ENCODE measurements around the gene PDE6D.

The PDE6D gene

GRCh38 chr2:231707625-231707926 is 73.5 kb downstream of the PDE6D start:
- ATAC-seq, result peak; percentile 1
- TF ChIP-seq ZFP3 (CRISPR knock-in tag; IDR thresholded peaks at IDR 0.05), result no peak
- no peak for TF ChIP-seq CREB5 (CRISPR knock-in tag; IDR thresholded peaks at IDR 0.05; ENCODE audit: low read depth)
- TF ChIP-seq RARB (CRISPR knock-in tag; IDR thresholded peaks at IDR 0.05), result no peak
- no peak for TF ChIP-seq ZC3H10 (CRISPR knock-in tag; IDR thresholded peaks at IDR 0.05)
- no peak for TF ChIP-seq PATZ1 (CRISPR knock-in tag; IDR thresholded peaks at IDR 0.05; ENCODE audit: borderline replicate concordance)
- no peak for TF ChIP-seq SNAI2 (CRISPR knock-in tag; IDR thresholded peaks at IDR 0.05)
- TF ChIP-seq OSR1 (CRISPR knock-in tag; IDR thresholded peaks at IDR 0.05), result no peak
- TF ChIP-seq POU6F1 (CRISPR knock-in tag; IDR thresholded peaks at IDR 0.05; ENCODE audit: borderline replicate concordance, low read depth), result no peak
- TF ChIP-seq CSDC2 (CRISPR knock-in tag; IDR thresholded peaks at IDR 0.05), result no peak
- no peak for TF ChIP-seq BACH2 (CRISPR knock-in tag; IDR thresholded peaks at IDR 0.05; ENCODE audit: borderline replicate concordance)
- no peak for TF ChIP-seq ISL1 (CRISPR knock-in tag; IDR thresholded peaks at IDR 0.05)
- TF ChIP-seq ZNF8 (CRISPR knock-in tag; IDR thresholded peaks at IDR 0.05), result no peak

GRCh38 chr2:231706731-231707624 is 74.1 kb downstream of the PDE6D start:
- TF ChIP-seq TOX (CRISPR knock-in tag; IDR thresholded peaks at IDR 0.05; ENCODE audit: borderline replicate concordance) (no peak), PATZ1 (CRISPR knock-in tag; IDR thresholded peaks at IDR 0.05; ENCODE audit: borderline replicate concordance) (no peak), TCF4 (CRISPR knock-in tag; IDR thresholded peaks at IDR 0.05; ENCODE audit: borderline replicate concordance) (no peak; the same call in 1 of the 2 replicates), OSR1 (CRISPR knock-in tag; IDR thresholded peaks at IDR 0.05) (no peak), ZC3H10 (CRISPR knock-in tag; IDR thresholded peaks at IDR 0.05) (no peak), ESRRG (CRISPR knock-in tag; IDR thresholded peaks at IDR 0.05) (no peak), POU6F1 (CRISPR knock-in tag; IDR thresholded peaks at IDR 0.05; ENCODE audit: borderline replicate concordance, low read depth) (no peak), CREB5 (CRISPR knock-in tag; IDR thresholded peaks at IDR 0.05; ENCODE audit: low read depth) (no peak), SNAI2 (CRISPR knock-in tag; IDR thresholded peaks at IDR 0.05) (no peak), TSHZ2 (CRISPR knock-in tag; IDR thresholded peaks at IDR 0.05) (no peak), ZFP30 (CRISPR knock-in tag; IDR thresholded peaks at IDR 0.05) (no peak; the same call in 1 of the 2 replicates), ISL1 (CRISPR knock-in tag; IDR thresholded peaks at IDR 0.05) (no peak), ZNF565 (CRISPR knock-in tag; conservative IDR thresholded peaks at IDR 0.05; ENCODE audit: low read depth) (no peak), ZFP3 (CRISPR knock-in tag; IDR thresholded peaks at IDR 0.05) (no peak), CSRNP3 (CRISPR knock-in tag; IDR thresholded peaks at IDR 0.05) (0 out of 2 replicates have a peak, but pooled peaks have one; percentile 17), ARNTL (CRISPR knock-in tag; IDR thresholded peaks at IDR 0.05; ENCODE audit: borderline replicate concordance, low read depth) (no peak), BACH2 (CRISPR knock-in tag; IDR thresholded peaks at IDR 0.05; ENCODE audit: borderline replicate concordance) (no peak), ZNF8 (CRISPR knock-in tag; IDR thresholded peaks at IDR 0.05) (peak; percentile 10; the same call in 1 of the 2 replicates)

More at GRCh38 chr2:231706731-231707624, 74.1 kb downstream of the PDE6D start:
- peak; percentile 71 for ATAC-seq
